LNCaP clone FGC (cell line): ENCODE measurements around the gene KLHDC7B.
"Not testable (repeated sequence)": the region's sequence is repeated elsewhere in the genome, so short reads cannot be mapped to it uniquely, and the experiment has no call there.

Experiments used
- DNase-seq: peaks from one replicate; pipeline ENCODE4 v3.0.0-alpha.2; 2011; ENCODE audit warnings: low read depth
- H3K4me3 ChIP-seq: 2 replicates; pipeline ENCODE4 v1.5.1; 2011; ENCODE audit warnings: mild to moderate bottlenecking, low read depth, low read length, control low read depth
- TF ChIP-seq, protein P1 (sequence below): IDR thresholded peaks from 2 replicates; pipeline ENCODE4 v1.5.1; 2012; ENCODE audit warnings: mild to moderate bottlenecking; ENCODE audit not compliant: control insufficient read depth, insufficient read depth; ENCODE audit errors: extremely low read depth

Gene KLHDC7B

DNA sequence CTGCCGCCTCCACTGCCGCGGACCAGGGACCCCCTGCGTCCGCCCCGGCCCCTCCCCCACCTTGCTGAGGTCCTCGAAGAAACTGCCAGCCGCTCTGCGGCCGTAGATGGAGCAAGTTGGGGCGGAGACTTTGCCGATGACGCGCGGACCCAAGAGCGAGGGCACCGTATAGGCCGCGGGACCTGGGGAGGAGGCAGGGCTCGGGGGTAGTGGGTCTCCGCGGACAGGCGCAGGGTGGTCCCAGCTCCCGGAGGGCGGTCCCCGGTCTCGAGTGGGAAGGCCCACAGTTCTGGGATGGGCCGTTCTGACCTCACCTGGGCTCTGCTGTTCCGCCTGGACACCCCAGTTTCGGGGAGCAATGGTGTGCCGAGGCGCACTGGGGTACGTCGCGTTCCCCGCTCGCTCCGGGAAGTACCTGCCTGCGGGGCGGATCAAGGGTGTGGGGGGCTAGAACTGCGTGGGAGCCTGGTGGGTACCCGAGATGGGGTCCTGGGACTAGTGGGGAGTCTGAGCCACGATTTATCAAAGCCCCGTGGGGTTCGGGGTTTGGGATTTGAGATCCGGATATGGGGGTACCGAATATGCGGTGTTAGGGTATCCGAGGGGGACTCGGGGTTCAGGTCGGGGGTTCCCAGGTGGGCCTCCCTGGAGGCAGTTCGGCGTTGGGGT, 14.7 kb upstream of the KLHDC7B start:
- TF ChIP-seq, protein P1, sequence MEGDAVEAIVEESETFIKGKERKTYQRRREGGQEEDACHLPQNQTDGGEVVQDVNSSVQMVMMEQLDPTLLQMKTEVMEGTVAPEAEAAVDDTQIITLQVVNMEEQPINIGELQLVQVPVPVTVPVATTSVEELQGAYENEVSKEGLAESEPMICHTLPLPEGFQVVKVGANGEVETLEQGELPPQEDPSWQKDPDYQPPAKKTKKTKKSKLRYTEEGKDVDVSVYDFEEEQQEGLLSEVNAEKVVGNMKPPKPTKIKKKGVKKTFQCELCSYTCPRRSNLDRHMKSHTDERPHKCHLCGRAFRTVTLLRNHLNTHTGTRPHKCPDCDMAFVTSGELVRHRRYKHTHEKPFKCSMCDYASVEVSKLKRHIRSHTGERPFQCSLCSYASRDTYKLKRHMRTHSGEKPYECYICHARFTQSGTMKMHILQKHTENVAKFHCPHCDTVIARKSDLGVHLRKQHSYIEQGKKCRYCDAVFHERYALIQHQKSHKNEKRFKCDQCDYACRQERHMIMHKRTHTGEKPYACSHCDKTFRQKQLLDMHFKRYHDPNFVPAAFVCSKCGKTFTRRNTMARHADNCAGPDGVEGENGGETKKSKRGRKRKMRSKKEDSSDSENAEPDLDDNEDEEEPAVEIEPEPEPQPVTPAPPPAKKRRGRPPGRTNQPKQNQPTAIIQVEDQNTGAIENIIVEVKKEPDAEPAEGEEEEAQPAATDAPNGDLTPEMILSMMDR, result no peak
- peak overlapping the region; percentile 78 for H3K4me3 ChIP-seq

DNA sequence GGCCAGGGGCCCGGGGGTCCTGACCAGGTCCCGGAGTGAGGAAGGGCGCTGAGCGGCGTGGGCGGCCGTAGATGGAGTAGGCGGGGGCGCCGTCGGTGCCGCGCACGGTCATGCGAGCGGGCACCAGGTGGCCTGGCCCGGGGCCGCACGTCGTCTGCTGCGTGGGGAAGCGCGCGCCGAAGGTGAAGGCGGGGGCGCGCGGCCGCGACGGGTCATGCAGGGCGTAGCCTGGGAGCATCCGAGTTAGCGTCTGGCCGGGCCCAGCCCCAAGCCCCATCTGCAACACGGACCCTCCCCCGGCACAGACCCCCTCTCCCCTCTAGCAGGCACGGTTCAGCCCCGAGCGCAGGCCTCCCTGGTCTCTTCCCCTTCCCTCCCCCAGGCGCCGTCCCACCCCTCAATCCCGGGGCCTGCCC, 14.1 kb upstream of the KLHDC7B start:
- peak overlapping the region; percentile 78 for H3K4me3 ChIP-seq
- TF ChIP-seq, protein P1, result no peak
- DNase-seq, result no peak

More for the DNA sequence above, 14.7 kb upstream of the KLHDC7B start:
- peak; percentile 65 for DNase-seq

DNA sequence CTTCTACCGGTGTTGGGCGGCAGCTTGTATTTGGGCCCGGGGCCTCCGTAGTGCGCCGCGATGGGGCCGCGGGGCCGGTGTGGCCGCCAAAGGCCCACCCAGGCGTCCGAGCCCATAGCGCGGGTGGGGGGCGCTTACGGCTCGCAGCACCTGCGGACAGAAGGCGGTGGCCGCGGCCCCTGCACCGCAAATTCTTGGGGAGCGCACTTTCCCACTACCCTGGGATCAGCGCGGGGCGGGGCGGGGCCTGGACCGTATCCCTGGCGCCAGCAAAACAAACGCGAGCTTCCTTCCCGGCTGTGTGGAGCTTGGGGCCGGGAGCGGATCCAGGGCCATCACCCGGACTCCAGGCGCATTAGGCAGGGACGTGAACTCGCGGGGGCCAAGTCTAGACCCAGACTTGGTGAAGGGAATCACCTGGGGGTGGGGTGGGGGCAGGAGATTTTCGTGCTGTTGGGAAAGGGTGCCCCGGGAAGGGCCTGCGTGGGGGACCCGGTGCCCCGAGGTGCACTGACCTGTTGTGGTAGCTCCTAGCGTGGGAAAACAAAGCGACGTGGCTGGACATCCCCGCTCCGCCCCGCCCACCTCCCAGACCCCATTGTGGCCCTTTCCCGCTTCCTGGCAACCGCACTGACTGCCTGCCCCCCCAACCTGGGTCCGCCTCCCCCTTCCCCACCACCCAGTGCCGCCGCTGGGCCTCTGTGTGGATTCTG, 13.6 kb upstream of the KLHDC7B start:
- no peak for DNase-seq
- H3K4me3 ChIP-seq, result peak overlapping the region; percentile 78
- TF ChIP-seq, protein P1, result no peak

DNA sequence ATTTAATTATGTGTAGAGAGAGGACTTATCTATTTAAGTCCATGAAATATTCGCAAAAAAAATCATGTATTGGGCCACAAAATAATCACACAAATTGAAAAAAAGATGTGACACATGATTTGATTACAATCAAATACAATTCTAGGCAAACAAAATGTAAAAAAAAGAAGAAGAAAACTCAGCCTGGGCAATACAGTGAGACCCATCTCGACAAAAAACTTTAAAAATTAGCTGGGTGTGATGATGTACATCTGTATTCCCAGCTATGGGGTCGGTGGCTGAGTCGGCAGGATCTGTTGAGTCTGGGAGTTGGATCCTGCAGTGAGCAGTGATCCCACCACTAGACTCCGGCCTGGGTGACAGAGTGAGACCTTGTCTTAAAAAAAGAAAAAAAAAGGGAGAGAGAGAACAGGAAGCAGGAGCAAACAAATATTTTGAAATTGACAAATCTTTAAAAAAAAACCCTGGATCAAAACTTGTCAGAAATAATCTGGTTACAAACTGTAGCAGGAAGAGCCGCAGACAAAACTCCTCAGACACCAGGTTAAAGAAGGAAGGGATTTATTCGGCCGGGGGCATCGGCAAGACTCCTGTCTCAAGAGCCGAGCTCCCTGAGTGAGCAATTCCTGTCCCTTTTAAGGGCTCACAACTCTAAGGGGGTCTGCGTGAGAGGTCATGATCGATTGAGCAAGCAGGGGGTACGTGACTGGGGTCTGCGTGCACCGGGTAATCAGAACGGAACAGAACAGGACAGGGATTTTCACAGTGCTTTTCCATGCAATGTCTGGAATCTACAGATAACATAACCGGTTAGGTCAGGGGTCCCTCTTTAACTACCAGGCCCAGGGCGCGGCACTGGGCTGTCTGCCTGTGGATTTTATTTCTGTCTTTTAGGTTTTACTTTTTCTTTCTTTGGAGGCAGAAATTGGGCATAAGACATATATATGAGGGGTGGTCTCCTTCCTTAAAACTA, 12.6 kb upstream of the KLHDC7B start:
- no peak for DNase-seq
- no peak overlapping the region for H3K4me3 ChIP-seq
- TF ChIP-seq, protein P1, result no peak

DNA sequence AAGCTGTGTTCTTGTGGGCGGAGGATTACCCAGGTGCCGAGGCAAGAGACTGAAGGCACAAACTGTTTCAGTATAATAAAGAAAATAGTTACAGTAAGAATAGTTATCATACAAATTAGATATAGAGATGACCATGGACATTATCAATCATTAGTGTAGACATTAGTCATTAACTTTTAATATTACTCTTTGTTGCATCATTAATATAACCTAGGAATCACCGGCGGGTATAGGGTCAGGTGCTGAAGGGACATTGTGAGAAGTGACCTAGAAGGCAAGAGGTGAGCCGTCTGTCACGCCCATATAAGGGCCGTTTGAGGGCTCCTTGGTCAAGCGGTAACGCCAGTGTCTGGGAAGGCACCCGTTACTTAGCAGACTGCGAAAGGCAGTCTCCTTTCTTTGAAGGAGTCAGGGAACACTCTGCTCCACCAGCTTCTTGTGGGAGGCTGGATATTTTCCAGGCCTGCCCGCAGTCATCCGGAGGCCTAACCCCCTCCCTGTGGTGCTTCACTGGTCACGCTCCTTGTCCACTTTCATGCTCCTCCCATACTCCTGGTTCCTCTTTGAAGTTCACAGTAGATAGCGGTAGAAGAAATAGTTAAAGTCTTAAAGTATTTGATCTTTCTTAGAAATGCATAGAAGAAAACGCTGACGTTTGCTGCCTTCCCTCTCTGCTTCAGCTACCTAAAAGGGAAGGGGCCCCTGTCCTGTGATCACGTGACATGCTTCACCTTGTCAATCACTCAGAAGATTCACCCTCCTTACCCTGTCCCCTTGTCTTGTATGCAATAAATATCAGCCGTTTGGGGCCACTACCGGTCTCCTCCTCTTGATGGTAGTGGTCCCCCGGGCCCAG, 11.6 kb upstream of the KLHDC7B start:
- not testable (repeated sequence) for DNase-seq

DNA sequence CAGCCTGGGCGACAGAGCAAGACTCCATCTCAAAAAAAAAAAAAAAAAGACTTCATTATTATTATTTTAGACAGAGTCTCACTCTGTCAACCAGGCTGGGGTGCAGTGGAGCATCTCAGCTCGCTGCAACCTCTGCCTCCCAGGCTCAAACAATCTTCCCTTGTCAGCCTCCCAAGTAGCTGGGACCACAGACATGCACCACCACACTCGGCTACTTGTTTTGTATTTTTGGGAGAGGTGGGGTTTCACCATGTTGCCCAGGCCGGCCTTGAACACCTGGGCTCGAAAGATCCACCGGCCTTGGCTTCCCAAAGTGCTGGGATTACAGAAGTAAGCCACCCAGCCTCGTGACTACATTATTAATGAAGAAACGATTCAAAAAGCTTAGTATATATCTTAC, 10.6 kb upstream of the KLHDC7B start:
- no peak overlapping the region for H3K4me3 ChIP-seq
- no peak for DNase-seq
- TF ChIP-seq, protein P1, result no peak

More for the DNA sequence above, 11.6 kb upstream of the KLHDC7B start:
- H3K4me3 ChIP-seq, result not testable (repeated sequence)
